Measurements from ENCODE around the gene ABCA8.

- TF ChIP-seq CTCF (IDR thresholded peaks at IDR 0.05) (no peak), POLR2A (IDR thresholded peaks at IDR 0.05) (no peak)
Measured at GRCh38 chr17:68910251-68910705, 44.9 kb downstream of the ABCA8 start.

Data from heart left ventricle (tissue), 13 donors.